Right lung (tissue), 10 donors: ENCODE results near the gene LEMD2. TPM values are rescaled to one million over a fixed set of nuclear protein-coding genes. Genes with fewer than 3 reads are reported as not detected.
"Not testable (repeated sequence)": the region's sequence is repeated elsewhere in the genome, so short reads cannot be mapped to it uniquely, and the experiment has no call there.

Experiments
- DNase-seq, 2 donors: peaks; one replicate each; pipeline ENCODE4 v3.0.0-alpha.2; 2013
- long read RNA-seq, 8 donors: transcript quantifications; one replicate each; lab custom pipeline, GENCODE V29; 2026
- polyA plus RNA-seq, 5 donors: library from polyadenylated mRNA; unstranded; fragments of 120-200 nt; gene quantifications; one replicate each; pipeline versions ENCODE4 v1.2.1 to v1.2.3, GENCODE V29; 2013; ENCODE audit warnings: inconsistent platforms in 1 of 5, low replicate concordance in 1 of 5; ENCODE audit not compliant: insufficient read length in 5 of 5, insufficient read depth in 1 of 5

The LEMD2 gene
- polyA plus RNA-seq: 10 to 100 TPM; 66.0 to 80.1 (median 68.1) TPM
- long read RNA-seq, donor 1, transcript LEMD2-201 (9 exons, 2,958 nt): major isoform, 25 of 32 reads
- long read RNA-seq, donor 1, partial matches to known transcripts: 5 of 32 reads
- long read RNA-seq, donor 1, other reads (novel, unspliced or antisense): 0 of 32 reads
- long read RNA-seq, donor 2, transcript LEMD2-201 (9 exons, 2,958 nt): major isoform, 10 of 10 reads
- long read RNA-seq, donor 2, partial matches to known transcripts: 0 of 10 reads
- long read RNA-seq, donor 2, other reads (novel, unspliced or antisense): 0 of 10 reads
- long read RNA-seq, donor 3, full-length matches to known transcripts: 17 of 17 reads
- long read RNA-seq, donor 3, partial matches to known transcripts: 0 of 17 reads
- long read RNA-seq, donor 3, other reads (novel, unspliced or antisense): 0 of 17 reads
- long read RNA-seq, donor 4, transcript LEMD2-201 (9 exons, 2,958 nt): major isoform, 8 of 14 reads
- long read RNA-seq, donor 4, partial matches to known transcripts: 6 of 14 reads
- long read RNA-seq, donor 4, other reads (novel, unspliced or antisense): 0 of 14 reads
- long read RNA-seq, donor 5, transcript LEMD2-201 (9 exons, 2,958 nt): major isoform, 7 of 11 reads
- long read RNA-seq, donor 5, partial matches to known transcripts: 0 of 11 reads
- long read RNA-seq, donor 5, other reads (novel, unspliced or antisense): 0 of 11 reads
- long read RNA-seq, donor 6, full-length matches to known transcripts: 17 of 57 reads
- long read RNA-seq, donor 6, partial matches to known transcripts: 40 of 57 reads
- long read RNA-seq, donor 6, other reads (novel, unspliced or antisense): 0 of 57 reads
- long read RNA-seq, donor 7, transcript LEMD2-201 (9 exons, 2,958 nt): major isoform, 17 of 29 reads
- long read RNA-seq, donor 7, partial matches to known transcripts: 11 of 29 reads
- long read RNA-seq, donor 7, other reads (novel, unspliced or antisense): 0 of 29 reads
- long read RNA-seq, donor 8, partial matches to known transcripts: 0 of 4 reads
- long read RNA-seq, donor 8, other reads (novel, unspliced or antisense): 0 of 4 reads

DNA sequence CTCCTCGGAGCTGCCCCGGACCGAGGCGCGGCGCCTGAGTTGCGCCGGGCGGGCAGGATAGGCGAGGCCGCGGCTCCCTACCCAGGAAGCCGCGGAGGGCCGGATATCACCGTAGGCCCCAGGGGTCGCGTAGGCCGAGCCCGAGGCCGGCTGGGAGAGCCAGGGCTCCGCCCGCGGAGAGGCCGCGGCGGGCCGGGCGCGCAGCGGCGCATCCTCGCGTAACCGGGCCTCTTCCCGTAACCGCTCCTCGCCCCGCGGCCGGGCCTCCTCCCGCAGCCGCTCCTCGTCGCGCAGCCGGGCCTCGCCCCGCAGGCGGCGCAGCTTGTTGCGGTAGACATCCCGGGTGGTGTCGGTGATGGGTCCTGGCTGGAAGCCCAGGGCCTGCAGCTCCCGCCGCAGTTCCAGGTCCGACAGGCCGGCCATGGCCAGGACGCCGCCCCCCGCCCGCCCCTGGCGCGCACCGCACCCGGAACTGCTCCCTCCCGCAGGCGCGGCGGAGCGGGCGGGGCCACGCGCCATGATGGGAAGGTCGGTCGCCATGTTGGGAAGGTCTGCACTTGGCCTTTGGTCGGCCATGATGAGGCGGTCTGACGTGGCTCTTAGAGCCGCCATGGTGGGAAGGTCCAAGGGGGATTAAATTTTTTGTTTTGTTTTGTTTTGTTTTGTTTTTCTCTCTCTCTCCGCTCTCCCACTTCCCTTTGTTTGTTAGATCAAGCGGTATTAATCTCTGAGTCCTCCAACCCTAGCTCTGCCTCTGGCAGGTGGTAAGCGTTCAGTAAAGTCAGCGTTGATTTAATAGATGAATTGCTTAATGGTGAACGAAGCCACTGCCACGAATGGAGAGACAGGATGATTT is at the start of gene LEMD2:
LEMD2 (minus strand) TSS at position 437 of the 856 bp plus-strand sequence; CDS start at position 423, 14 bp downstream.
- DNase-seq: peak; percentile 95

DNA sequence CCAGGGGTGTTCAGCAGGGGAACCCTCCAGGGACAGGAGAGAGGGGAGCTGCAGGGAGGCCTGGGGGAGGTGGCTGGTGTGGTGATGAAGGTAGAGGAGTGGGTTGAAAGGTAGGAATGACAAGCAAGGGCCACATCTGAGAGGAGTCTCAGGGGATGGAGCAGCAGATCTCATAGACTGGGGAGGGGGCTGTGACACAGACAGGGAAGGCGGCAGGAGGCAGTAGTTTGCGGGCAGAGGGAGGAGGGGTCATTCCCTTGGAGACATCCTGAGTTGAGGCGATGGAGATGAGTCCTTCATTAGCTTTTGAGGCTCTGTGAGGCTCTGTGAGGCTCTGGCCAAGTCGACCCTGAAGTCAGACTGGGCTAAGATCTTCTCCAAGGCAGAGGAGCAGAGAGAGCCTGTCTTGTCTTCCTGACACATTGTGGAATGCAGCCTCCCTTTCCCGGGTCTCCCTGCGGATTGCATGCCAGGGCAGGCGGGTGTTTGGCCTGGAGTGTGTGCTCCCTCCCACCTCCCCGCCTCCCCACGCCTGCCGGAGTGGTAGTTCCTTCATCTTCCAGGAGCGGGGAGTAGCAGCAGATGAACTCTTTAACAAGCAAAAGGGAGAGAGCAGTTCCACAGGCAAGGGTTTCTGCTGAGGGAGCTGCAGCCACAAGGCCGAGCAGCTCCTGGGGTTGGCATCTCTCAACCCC is 49.2 kb upstream of the LEMD2 start:
- no peak for DNase-seq

GRCh38 chr6:33836806-33837469 is 48.0 kb upstream of the LEMD2 start:
- DNase-seq: no peak

DNA sequence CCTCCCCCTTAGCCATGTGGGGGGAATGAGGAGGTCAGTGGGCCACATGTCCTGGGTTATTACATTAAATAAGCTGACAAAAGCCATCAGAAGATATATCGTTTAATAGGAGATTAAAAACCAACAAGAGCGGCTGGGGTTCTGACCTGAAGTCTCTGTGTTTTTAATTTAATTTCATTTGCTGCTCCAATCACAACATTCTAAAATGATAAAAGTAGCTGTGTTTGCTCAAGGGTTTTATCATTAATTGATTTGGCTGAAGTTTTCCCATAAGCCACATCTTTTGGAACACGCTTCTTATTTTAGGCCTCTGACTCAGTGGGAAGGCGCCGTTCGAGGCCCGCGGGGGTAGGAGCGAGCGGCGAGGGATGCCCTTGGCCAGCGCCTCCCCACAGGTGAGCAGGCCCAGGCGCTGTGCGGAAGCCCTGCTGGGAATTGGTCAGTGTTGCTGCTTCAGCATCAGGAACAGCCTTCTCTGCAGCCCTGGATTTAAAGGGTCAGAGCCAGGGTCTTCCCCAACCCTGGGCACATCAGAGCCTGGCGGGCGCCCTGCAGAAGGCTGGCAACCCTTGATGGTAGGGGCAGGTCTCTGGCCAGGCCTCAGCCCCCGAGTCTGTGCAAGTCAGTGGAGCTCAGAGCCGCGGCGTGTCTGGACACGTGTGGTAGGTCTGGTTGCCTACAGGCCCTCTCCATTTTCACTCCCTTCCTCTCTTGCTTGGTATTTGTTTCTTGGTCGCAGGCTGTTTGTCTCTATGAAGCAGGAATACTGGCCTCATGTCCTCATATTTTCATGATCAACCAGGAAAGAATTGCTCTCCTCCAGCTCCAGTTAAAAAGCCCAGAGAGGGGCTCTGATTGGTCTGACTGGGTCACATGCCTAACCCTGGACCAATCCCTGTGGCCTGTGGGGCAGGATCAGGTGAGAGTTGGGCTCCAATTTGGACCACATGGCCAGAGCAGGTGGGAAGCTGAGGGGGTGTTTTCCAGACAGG is 45.8 kb upstream of the LEMD2 start:
- no peak for DNase-seq

DNA sequence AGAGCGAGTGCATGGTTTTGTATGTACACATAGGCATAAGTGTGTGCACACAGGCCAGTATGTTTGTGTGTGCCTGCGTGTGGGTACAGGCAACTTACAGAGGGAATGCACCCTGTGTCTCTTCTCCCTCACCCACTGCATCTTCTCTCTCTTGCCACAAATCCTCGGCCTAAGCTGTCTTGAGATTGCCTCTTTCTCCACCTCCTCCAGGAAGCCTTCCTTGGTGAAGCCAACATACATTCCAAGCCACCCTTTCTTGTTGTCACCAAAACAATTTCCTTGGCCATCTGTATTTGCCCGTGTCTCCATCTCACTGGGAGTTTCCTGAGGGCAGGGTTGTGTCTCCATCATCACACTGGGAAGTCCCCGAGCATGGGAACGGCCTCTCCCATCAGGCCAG is 44.7 kb upstream of the LEMD2 start:
- DNase-seq: no peak

GRCh38 chr6:33832831-33833230 is 43.9 kb upstream of the LEMD2 start:
- not testable (repeated sequence) for DNase-seq

GRCh38 chr6:33831725-33832124 is 42.8 kb upstream of the LEMD2 start:
- not testable (repeated sequence) for DNase-seq

DNA sequence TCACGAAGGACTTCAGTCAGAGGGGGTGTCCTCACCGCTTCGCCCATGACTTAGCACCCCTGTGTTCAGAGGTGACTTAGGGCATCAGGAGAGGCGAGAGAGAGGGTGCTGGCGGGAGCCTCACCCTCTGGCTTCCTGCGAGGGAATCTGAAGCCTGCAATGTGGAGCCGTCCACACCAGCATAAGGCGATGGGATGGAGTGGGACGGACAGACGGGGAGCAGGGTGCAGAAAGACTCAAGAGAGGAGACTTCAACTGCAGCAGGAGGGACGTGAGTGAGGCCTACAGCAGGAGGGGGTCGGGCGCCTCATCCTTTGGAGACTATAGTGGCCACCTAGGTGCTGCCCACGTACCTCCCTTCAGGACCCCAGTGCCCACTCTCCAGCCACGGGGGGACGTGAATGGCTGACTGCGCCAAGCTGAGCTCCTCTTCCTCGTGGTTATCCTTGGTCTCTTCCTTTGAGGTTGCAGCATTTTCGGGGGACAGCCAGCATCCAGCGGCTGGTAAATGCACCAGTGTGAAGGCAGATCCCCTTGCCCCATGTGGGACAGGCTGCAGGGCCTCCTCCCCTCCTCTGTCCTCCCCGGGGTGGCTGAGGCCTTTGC is 41.8 kb upstream of the LEMD2 start:
- no peak for DNase-seq

DNA sequence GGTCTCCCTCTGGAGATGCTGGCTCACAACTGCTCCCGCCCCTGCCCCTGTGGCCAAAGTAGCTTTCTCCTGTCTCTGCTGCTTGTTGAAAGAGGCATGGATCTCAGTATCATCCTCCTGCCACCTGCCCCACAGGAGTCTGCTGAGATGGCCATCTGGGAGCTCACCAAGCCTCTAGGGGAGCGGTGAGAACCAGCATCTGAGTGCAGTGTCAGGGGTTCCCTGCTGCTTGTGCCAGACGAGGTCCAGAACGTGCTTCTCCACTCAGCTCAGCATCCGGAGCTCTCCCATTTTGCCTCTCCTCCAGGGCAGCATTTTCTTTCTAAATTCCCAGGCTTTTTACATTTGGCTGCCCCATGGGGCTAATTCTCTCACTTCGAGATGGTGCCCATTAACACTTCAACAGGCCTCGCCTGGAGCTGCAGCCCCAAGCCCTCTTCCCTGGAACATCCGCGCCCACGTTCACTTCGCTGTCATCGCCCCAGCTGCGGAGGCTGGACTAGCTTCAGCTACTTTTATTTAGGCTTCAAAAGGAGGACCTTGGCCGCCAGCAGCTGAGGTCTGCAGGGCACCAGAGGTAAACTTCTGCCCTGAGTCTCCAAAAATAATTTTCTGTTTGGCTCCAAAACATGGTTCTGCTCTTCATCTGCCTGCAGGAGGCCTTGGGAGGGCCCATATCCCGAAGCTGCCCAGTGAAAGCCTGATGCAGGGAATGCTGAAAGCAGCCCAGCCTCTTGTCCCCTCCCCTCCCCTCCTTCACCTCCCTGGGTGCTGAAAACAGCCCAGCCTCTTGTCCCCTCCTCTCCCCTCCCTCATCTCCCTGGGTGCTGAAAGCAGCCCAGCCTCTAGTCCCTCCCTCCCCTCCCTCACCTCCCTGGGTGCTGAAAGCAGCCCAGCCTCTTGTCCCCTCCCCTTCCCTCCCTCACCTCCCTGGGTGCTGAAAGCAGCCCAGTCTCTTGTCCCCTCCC is 40.1 kb upstream of the LEMD2 start:
- no peak for DNase-seq

- DNase-seq: no peak
Observed at GRCh38 chr6:33828452-33828763, 39.5 kb upstream of the LEMD2 start.

GRCh38 chr6:33827546-33828451 is 38.9 kb upstream of the LEMD2 start:
- no peak for DNase-seq

DNA sequence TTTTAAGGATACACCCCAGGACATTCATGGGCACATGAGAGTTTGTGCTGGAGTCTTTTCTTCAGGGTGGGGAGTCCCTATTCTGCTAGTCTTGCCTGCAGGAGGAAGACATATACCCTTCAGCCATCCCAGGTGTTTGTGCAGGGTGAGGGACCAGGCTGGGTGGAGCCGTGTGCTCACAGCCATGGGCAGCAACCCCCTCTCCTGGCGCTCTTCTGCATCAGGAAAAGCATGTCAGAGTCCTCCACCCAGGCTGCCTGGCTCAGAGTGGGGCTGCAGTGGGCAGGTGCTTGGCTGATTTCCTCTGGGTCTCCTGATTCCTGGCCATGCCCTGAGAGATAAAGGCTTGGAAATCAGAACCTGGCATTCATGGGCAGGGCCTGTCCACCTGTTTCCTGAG is 37.6 kb upstream of the LEMD2 start:
- no peak for DNase-seq

DNA sequence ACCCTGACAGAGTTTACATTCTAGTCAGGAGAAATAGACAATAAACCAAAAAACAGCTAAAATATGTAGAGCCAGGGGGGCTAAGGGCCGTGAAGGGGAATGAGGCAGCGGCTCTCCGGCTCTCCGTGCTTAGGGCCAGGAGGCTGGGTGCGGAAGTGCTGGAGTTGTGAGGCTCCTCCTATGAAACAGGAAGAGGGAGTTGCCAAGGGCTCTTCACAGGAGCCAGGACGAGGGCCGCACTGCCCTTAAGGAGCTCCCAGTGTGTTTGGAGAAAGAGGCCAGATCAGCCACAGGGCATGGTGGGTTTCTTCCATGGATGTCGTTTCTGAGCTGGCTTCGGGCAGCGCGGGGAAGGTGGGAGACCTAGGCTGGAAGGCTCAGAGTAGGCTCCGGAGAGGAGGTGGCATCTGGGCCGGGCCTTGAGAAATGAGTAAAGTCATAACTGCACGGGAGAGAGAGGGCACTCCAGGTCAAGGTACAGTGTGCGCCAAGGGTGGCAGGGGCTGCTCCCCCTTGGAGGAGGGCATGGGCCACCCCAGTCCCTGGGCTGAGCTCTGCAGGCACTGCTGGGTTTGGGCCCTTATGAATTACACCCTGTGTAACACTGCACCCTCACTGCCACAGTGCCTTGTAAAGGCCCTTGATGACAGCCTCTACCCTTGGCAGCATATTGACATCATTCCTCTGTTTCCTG is 35.7 kb upstream of the LEMD2 start:
- DNase-seq: peak; percentile 47 to 57

- DNase-seq: no peak
Observed at GRCh38 chr6:33823806-33824205, 34.9 kb upstream of the LEMD2 start.

- DNase-seq: no peak
Observed at GRCh38 chr6:33822575-33823395, 33.9 kb upstream of the LEMD2 start.
